Activated B cell treated with CpG ODN at 0.5 μM for 24 hours (primary cell): ENCODE results near the gene SCARF2. TPM values are rescaled to one million over a fixed set of nuclear protein-coding genes. Genes with fewer than 3 reads are reported as not detected.

ENCODE experiments used
- ATAC-seq: fragments of 200-7000 bp; cut with Tn5 transposase; one replicate; pipeline ENCODE4 v1.10.0; 2021; ENCODE audit warnings: low read depth, mild to moderate bottlenecking, moderate library complexity
- CTCF ChIA-PET: fragments of 350-600 bp; sonication (Branson Sonifier 250); formaldehyde crosslinking; loops from one replicate; lab custom pipeline; 2021; ENCODE audit warnings: antibody characterized with exemption; lab: Charles Lee
- POLR2A ChIA-PET: fragments of 350-600 bp; sonication (Branson Sonifier 250); formaldehyde crosslinking; loops from one replicate; lab custom pipeline; 2021; ENCODE audit warnings: antibody characterized with exemption; lab: Charles Lee
- DNase-seq: peaks from one replicate; pipeline ENCODE4 v3.0.0; 2022
- H3K27ac Mint-ChIP-seq: one replicate; pipeline ENCODE4 v1.8.0; 2020; ENCODE audit warnings: mixed read lengths
- H3K27me3 Mint-ChIP-seq: one replicate; pipeline ENCODE4 v1.8.0; 2021; ENCODE audit warnings: mixed read lengths
- H3K36me3 Mint-ChIP-seq: one replicate; pipeline ENCODE4 v1.8.0; 2021; ENCODE audit warnings: low read depth, mixed read lengths
- H3K4me1 Mint-ChIP-seq: one replicate; pipeline ENCODE4 v1.8.0; 2021; ENCODE audit warnings: mixed read lengths
- H3K4me3 Mint-ChIP-seq: one replicate; pipeline ENCODE4 v1.8.0; 2020; ENCODE audit warnings: mild to moderate bottlenecking, mixed read lengths
- H3K9me3 Mint-ChIP-seq: one replicate; pipeline ENCODE4 v1.8.0; 2020; ENCODE audit warnings: mixed read lengths
- intact Hi-C: fragments of 100-400 bp; cut with micrococcal nuclease; formaldehyde crosslinking; loops from one replicate; pipeline ENCODE4 v1.15.1; 2024
- total RNA-seq: library from RNA; stranded (reverse); gene quantifications from 2 replicates; pipeline ENCODE4 v1.2.3, GENCODE V29; 2022
- TF ChIP-seq, protein P1 (sequence below): fragments of 200-600 bp; IDR thresholded peaks from one replicate; pipeline ENCODE4 v1.8.0; 2022; ENCODE audit warnings: antibody characterized with exemption, mild to moderate bottlenecking

The SCARF2 gene
- total RNA-seq, 1 donor from 2014 or later = 0.18 TPM

DNA sequence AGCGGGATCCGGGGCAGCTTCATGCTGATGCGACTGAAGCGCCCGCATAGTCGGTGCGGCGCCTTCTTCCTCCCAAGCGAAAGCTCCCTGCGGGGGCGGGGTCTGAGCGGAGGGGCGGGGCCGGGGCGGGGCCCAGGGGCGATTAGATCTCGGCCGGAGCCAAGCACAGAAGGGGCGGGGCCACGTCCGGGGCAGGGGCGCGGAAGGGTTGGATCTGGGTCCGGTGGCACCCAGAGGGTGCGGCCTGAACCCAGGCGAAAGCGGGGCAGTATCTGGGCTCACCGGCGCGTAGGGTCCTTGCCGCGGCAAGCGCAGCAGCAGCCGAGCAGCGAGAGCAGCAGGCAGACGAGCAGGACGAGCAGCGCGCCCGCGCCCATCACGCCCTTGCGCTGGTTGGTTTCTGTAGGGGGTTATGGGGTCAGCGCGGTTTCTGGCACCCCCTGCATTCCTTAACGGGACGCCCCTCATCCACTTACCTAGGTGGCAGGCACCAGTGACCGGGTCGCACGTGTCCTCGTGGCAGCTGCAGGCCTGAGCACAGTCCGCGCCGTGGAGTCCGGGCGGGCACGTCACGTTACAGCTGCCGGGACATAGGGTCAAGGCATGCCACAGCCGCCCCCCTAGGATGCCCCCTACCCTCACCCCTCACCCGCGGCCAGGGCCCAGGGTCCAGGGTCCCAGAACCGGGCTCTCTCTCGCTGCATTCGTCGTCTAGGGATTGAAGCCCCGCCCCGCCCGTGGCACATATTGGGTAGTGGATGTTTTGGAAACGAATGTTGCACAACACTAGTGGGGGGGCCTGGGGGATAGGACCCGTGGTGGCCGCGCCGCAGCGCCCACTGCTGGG is 8.1 kb downstream of the SCARF2 start:
- TF ChIP-seq, protein P1, sequence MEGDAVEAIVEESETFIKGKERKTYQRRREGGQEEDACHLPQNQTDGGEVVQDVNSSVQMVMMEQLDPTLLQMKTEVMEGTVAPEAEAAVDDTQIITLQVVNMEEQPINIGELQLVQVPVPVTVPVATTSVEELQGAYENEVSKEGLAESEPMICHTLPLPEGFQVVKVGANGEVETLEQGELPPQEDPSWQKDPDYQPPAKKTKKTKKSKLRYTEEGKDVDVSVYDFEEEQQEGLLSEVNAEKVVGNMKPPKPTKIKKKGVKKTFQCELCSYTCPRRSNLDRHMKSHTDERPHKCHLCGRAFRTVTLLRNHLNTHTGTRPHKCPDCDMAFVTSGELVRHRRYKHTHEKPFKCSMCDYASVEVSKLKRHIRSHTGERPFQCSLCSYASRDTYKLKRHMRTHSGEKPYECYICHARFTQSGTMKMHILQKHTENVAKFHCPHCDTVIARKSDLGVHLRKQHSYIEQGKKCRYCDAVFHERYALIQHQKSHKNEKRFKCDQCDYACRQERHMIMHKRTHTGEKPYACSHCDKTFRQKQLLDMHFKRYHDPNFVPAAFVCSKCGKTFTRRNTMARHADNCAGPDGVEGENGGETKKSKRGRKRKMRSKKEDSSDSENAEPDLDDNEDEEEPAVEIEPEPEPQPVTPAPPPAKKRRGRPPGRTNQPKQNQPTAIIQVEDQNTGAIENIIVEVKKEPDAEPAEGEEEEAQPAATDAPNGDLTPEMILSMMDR = no peak
- intact Hi-C loops = loop anchor here (1.0 kb wide), 3 partner anchors 27 to 67 kb away; no protein-coding TSS in a partner anchor
- H3K27ac Mint-ChIP-seq = no peak overlapping the region
- H3K27me3 Mint-ChIP-seq = peaks cover 32% of the 10 kb centered on the region
- POLR2A ChIA-PET = interaction anchor here (0.6 to 1.1 kb wide), 3 partner anchors 11 to 34 kb away, joined by 3 to 6 read pairs (median 4); no protein-coding TSS in a partner anchor
- peak; percentile 83 for ATAC-seq
- no peaks in the 10 kb centered on the region for H3K36me3 Mint-ChIP-seq
- peak; percentile 77 for DNase-seq
- peaks cover 25% of the 10 kb centered on the region for H3K4me1 Mint-ChIP-seq
- no peaks in the 10 kb centered on the region for H3K9me3 Mint-ChIP-seq
- peak overlapping the region; percentile 85 for H3K4me3 Mint-ChIP-seq
- CTCF ChIA-PET = interaction anchor here (0.6 to 1.8 kb wide), 3 partner anchors 11 to 276 kb away, joined by 3 to 6 read pairs (median 4); no protein-coding TSS in a partner anchor

- H3K9me3 Mint-ChIP-seq = no peaks in the 10 kb centered on the region
- TF ChIP-seq, protein P1 = no peak
- H3K27ac Mint-ChIP-seq = no peak overlapping the region
- CTCF ChIA-PET = interaction anchor here (1.4 to 1.8 kb wide), 2 partner anchors 10 to 28 kb away, joined by 4 to 6 read pairs; no protein-coding TSS in a partner anchor
- H3K27me3 Mint-ChIP-seq = peaks cover 31% of the 10 kb centered on the region
- H3K4me1 Mint-ChIP-seq = peaks cover 28% of the 10 kb centered on the region
- no peaks in the 10 kb centered on the region for H3K36me3 Mint-ChIP-seq
- DNase-seq = no peak
- peak overlapping the region; percentile 85 for H3K4me3 Mint-ChIP-seq
- intact Hi-C loops = loop anchor here (1.0 kb wide), 3 partner anchors 28 to 68 kb away; no protein-coding TSS in a partner anchor
- no peak for ATAC-seq
- POLR2A ChIA-PET = interaction anchor here (0.6 to 1.1 kb wide), 3 partner anchors 11 to 35 kb away, joined by 3 to 6 read pairs (median 4); no protein-coding TSS in a partner anchor
Measured at GRCh38 chr22:20428496-20429253, 8.9 kb downstream of the SCARF2 start.

DNA sequence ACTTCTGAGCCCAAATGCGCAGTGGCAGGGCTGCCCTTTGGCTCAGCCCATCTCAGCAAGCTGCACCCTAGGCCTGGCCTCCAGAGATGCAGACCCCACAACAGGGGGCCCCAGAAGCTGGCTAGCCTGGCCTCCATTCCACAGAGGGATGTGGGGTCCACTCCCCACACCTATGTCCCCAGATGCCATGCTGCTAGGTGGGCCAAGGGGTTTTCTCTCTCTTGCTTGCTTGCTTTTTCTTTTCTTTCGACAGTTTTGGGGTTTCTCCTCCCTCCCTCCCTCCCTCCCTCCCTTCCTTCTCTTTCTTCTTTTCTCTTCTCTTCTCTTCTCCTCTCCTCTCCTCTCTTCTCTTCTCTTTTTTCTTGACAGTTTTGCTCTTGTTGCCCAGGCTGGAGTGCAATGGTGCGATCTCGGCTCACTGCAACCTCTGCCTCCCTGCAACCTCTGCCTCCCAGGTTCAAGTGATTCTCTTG is 9.6 kb downstream of the SCARF2 start:
- intact Hi-C loops = no loop called here
- peaks cover 28% of the 10 kb centered on the region for H3K4me1 Mint-ChIP-seq
- peaks cover 33% of the 10 kb centered on the region for H3K27me3 Mint-ChIP-seq
- ChIA-PET CTCF (interaction anchor here (1.4 kb wide), 1 partner anchor 29 kb away, joined by 4 read pairs; no protein-coding TSS in a partner anchor), POLR2A (no interaction called here)
- no peak for ATAC-seq
- DNase-seq = no peak
- H3K36me3 Mint-ChIP-seq = no peaks in the 10 kb centered on the region
- H3K27ac Mint-ChIP-seq = no peak overlapping the region
- H3K9me3 Mint-ChIP-seq = no peaks in the 10 kb centered on the region
- TF ChIP-seq, protein P1 = no peak
- no peak overlapping the region for H3K4me3 Mint-ChIP-seq

DNA sequence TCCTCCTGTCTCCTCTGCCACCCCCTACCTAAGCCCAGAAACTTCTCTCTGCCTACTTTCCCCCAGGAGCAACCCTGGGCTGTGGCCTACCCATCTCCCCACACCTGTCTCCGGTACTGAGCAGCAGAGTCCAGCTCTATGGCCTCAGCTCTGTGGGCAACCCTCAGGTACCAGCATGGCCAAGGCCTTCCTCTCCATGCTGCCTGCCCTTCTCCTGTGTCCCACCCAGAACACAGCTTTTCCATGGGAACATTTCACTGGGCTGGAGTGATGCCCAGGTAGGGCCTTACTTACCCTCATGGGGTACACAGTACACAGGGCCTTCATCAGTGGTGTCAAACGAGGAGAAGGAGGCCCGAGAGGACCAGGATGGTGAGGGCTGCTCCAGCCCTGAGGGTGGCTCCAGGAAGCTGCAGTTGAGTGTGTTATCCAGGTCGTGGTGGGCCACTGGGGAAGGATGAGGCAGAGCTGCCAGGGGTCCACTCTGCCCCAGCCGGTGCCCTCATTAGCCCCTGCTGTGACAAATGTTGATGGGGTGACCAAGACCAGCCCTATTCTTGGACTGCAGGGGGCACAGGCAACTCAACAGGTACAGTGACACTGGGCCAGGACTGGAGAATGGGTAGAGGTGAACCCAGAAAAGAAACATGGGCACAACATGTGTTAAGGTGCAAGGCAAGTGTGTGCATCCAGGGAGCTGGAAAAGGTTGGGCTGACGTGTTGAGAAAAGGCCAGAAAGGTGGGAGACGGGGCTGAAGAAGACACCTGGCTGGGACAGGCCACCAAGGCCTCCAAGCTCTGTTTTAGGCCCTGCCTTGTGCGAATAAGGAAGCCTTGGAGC is 10.3 kb downstream of the SCARF2 start:
- Mint-ChIP-seq H3K4me1 (peaks cover 26% of the 10 kb centered on the region), H3K9me3 (no peaks in the 10 kb centered on the region), H3K36me3 (no peaks in the 10 kb centered on the region), H3K27me3 (peaks cover 30% of the 10 kb centered on the region), H3K4me3 (no peak overlapping the region), H3K27ac (no peak overlapping the region)
- ChIA-PET POLR2A (no interaction called here), CTCF (no interaction called here)
- DNase-seq = no peak
- ATAC-seq = no peak
- TF ChIP-seq, protein P1 = no peak
- intact Hi-C loops = no loop called here
